NCI-H446 (cell line): Measurements from ENCODE around the gene CBS.
"Not testable (repeated sequence)": the region's sequence is repeated elsewhere in the genome, so short reads cannot be mapped to it uniquely, and the experiment has no call there.

Experiments
- DNase-seq, 2 experiments: peaks; one replicate each; lab custom pipeline; 2025; lab: John Stamatoyannopoulos, UW

The CBS gene

GRCh38 chr21:43075170-43076022 is at the start of gene CBS:
TSS of gene CBS (minus strand) at chr21:43075835. CDS start at chr21:43072193, 3,642 bp downstream.
- not testable (repeated sequence) for DNase-seq

- DNase-seq, result not testable (repeated sequence)
Measured at GRCh38 chr21:43115956-43116355, 40.3 kb upstream of the CBS start.

DNA sequence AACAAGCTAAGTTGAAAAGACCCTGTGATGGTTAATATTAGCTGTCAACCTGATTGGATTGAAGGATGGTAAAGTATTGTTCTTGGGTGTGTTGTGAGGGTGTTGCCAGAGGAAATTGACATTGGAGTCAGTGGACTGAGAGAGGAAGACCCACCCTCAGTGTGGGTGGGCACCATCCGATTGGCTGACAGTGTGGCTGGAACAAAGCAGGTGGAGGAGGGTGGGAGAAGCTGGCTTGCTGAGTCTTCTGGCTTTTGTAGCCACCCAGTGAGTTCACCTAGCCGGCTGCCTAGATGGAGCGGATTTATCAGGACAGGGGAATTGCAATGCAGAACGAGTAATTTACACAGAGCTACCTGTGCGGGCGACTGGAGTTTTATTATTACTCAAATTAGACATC is 38.8 kb upstream of the CBS start:
- DNase-seq, result not testable (repeated sequence)

GRCh38 chr21:43109006-43109405 is 33.4 kb upstream of the CBS start:
- DNase-seq, result not testable (repeated sequence)

DNA sequence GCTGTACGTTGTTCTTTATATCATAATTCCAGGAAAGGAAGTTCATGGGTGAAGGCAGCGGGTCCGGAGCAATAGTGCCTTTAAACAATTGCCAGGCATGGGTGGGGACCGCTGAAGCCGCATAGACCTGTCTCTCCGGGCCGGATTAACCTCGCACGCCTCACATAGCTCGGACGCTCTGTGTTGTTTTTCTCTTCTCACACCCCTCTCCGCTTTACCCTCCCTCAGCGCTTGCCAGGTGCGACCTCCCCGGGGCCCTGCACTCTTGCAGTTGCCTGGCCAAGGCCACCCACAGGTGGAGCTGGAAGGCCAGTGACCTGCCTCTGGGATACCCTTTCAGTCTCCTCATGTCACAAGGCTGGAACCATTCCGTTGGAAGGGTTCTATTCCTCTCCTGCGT is 32.5 kb upstream of the CBS start:
- DNase-seq, result not testable (repeated sequence)

GRCh38 chr21:43107794-43108137 is 32.1 kb upstream of the CBS start:
- not testable (repeated sequence) for DNase-seq

GRCh38 chr21:43106965-43107793 is 31.5 kb upstream of the CBS start, which contains the start of gene U2AF1:
TSS of gene U2AF1 (minus strand) at chr21:43107570. CDS start at chr21:43107494, 76 bp downstream.
- not testable (repeated sequence) for DNase-seq

GRCh38 chr21:43104642-43105041 is 29.0 kb upstream of the CBS start:
- not testable (repeated sequence) for DNase-seq

GRCh38 chr21:43102281-43102680 is 26.6 kb upstream of the CBS start:
- DNase-seq, result not testable (repeated sequence)

- not testable (repeated sequence) for DNase-seq
Measured at GRCh38 chr21:43101676-43102075, 26.0 kb upstream of the CBS start.

GRCh38 chr21:43101000-43101399 is 25.4 kb upstream of the CBS start:
- DNase-seq, result not testable (repeated sequence)

- DNase-seq, result not testable (repeated sequence)
Measured at GRCh38 chr21:43091979-43092614, 16.5 kb upstream of the CBS start.

- not testable (repeated sequence) for DNase-seq
Measured at GRCh38 chr21:43090947-43091346, 15.3 kb upstream of the CBS start.

DNA sequence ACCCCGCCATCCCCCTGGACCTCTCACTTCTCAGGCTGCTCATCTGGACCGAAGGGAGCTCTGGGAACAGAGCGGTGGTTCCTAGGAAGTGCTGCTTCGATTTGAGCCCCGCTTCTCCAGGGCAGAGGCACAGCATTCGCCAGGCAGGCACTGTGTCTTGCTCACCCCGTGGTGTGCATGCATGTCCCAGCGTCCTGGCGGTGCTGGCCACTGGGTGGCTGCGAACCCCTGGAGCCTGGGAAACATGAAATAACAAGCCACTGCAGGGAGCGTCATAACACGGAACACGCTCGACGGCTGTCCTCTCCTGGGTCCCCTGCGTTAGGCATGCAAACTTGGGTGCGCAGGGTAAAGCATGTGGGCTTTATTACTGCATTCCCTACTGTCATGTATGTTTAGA is 13.8 kb upstream of the CBS start:
- not testable (repeated sequence) for DNase-seq

- DNase-seq, result not testable (repeated sequence)
Measured at GRCh38 chr21:43082587-43083300, 7.1 kb upstream of the CBS start.

GRCh38 chr21:43076643-43077042 is 1.0 kb upstream of the CBS start:
- DNase-seq, result not testable (repeated sequence)

DNA sequence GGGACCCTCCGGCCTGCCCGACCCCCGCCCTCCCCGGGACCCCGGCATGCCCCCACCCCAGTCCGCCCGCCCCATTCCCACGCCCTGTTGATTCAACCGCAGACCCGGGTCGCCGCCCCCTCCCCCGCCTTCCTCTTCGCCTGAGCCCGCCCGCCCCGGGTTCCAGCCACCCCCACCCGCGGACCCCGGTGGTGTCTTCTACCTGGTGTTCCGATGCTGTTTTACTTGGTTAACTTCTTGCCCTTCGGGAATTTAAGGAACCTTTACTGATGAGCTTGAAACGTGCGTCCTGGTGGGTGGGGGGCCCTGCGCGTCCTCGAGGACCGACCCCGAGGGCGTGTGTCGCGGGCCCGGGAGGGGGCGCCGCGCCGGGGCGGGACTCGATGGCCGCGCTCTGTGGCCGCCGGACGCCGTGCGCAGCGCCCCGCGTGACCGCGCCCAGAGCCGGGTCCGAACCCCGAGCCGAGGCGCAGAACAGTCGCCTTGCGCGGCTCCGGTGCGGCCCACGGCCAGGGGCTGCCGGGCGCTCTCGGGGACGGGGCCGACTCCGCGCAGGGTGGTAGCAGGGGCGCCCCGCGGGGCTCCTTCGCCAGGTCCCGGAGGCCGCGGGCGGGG is 495 bp upstream of the CBS start:
- DNase-seq, result not testable (repeated sequence)

DNA sequence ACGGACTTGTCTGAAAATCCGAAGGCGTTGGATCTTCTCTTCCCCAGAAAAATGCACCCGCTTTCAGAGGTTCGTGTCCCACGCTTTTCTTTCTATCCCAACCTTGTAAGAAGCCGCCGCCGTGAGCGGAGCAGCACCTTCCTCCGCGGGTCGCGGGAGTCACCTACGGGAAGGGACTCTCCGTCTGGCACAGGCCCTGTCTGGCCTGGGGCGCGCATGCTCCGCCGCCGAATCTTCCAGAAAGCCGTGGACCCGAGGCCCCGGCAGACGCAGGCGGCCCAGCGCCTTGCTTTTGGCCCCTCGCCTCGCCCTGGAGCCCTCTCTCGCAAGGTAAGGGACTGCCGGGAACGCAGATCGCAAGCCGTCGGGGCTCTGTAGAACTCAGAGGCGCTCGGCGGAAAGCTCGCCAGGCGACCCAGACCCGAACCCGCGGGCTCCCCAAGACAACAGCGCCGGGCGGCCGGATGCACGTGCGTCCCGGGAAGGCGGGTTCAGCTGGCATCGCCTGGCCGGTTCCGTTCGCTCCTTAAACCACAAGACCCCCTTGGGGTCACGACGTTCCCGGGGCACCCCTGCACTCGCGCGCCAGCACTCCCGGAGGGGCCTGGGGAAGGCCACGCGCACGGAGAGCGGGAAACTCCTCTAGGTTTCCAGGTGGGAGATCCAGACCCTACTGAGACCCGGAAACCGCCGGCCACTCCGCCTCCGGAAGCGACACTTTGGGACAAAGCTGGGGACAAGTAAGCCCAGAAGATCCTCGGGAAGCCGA is 1.1 kb downstream of the CBS start:
- not testable (repeated sequence) for DNase-seq

GRCh38 chr21:43072742-43073141 is 2.9 kb downstream of the CBS start:
- not testable (repeated sequence) for DNase-seq

GRCh38 chr21:43069682-43070081 is 6.0 kb downstream of the CBS start:
- not testable (repeated sequence) for DNase-seq
